ENCODE measurements around the gene MALT1. TPM values are rescaled to one million over a fixed set of nuclear protein-coding genes. Genes with fewer than 3 reads are reported as not detected.
"Not testable (repeated sequence)": the region's sequence is repeated elsewhere in the genome, so short reads cannot be mapped to it uniquely, and the experiment has no call there.

MALT1 gene
- polyA plus RNA-seq, 3 donors, result 18.3 to 24.9 (median 23.8) TPM

DNA sequence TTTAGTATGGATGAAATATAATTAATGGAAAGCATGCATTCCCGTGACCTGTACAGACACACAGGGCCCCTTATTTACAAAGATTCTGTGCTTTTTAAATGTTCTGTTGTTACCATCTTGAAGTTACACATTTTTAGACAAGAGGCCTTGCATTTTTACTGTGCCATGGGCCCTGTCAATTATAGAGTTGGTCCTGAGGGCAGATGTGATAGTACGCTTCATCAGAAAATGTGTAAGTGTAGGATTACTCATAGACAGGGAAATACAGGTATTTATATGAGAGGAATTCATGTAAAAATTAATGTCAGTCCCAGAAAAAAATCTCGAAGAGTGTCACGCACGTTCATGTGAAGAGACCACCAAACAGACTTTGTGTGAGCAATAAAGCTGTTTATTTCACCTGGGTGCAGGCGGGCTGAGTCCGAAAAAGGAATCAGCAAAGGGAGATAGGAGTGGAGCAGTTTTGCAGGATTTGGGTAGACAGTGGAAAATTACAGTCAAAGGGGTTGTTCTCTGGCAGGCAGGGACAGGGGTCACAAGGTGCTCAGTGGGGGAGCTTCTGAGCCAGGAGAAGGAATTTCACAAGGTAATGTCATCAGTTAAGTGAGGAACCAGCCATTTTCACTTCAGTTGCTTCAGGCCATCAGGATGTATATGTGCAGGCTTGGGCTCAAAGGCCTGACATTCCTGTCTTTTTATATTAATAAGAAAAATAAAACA lies 30.2 kb upstream of the MALT1 start:
- DNase-seq, result no peak
- no peaks in the 10 kb centered on the region for H3K79me2 ChIP-seq (ENCODE audit: insufficient read depth, low read length)
- no peaks in the 10 kb centered on the region for H4K20me1 ChIP-seq (ENCODE audit: insufficient read depth, low read length)
- H3K9me3 Mint-ChIP-seq, result peaks cover 0 to 6% (median 5%) of the 10 kb centered on the region in 7 donors
- no peaks in the 10 kb centered on the region for H3K36me3 ChIP-seq (replicated peaks in 1 of 2; ENCODE audit: control insufficient read depth in 1 of 2, insufficient read depth in 2 of 2, low read length in 2 of 2)
- TF ChIP-seq, protein P1, sequence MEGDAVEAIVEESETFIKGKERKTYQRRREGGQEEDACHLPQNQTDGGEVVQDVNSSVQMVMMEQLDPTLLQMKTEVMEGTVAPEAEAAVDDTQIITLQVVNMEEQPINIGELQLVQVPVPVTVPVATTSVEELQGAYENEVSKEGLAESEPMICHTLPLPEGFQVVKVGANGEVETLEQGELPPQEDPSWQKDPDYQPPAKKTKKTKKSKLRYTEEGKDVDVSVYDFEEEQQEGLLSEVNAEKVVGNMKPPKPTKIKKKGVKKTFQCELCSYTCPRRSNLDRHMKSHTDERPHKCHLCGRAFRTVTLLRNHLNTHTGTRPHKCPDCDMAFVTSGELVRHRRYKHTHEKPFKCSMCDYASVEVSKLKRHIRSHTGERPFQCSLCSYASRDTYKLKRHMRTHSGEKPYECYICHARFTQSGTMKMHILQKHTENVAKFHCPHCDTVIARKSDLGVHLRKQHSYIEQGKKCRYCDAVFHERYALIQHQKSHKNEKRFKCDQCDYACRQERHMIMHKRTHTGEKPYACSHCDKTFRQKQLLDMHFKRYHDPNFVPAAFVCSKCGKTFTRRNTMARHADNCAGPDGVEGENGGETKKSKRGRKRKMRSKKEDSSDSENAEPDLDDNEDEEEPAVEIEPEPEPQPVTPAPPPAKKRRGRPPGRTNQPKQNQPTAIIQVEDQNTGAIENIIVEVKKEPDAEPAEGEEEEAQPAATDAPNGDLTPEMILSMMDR (IDR thresholded peaks at IDR 0.05), result no peak
- no peaks in the 10 kb centered on the region for H3K27me3 ChIP-seq (ENCODE audit: control insufficient read depth in 2 of 2, insufficient read depth in 2 of 2, low read length in 2 of 2)
- H3K27ac ChIP-seq (ENCODE audit: low read depth in 1 of 2, low read length in 2 of 2), result no peak overlapping the region
- peaks cover 0 to under 1% of the 10 kb centered on the region in 2 donors for H3K36me3 Mint-ChIP-seq
- peaks cover 0 to 3% (median 0%) of the 10 kb centered on the region in 3 donors for H3K27me3 Mint-ChIP-seq (ENCODE audit: low read depth in 3 of 3)
- no peak overlapping the region for H3K27ac Mint-ChIP-seq
- WGBS (ENCODE audit: insufficient coverage), result 98% methylated on average over 6 of the region's 7 CpGs
- peaks cover 27% of the 10 kb centered on the region for H3K4me1 Mint-ChIP-seq
- peaks cover under 1 to 3% of the 10 kb centered on the region in 2 donors for H3K9me3 ChIP-seq (replicated peaks in 1 of 2; ENCODE audit: control insufficient read depth in 1 of 2, insufficient read depth in 1 of 2, low read length in 2 of 2)
- peaks cover 34 to 37% of the 10 kb centered on the region in 2 donors for H3K4me1 ChIP-seq (ENCODE audit: control insufficient read depth in 1 of 2, insufficient read depth in 2 of 2, low read length in 2 of 2)
- no peak overlapping the region for H3K4me2 ChIP-seq (replicated peaks; ENCODE audit: extremely low read depth, low read length, poor library complexity, severe bottlenecking)
- no peak overlapping the region for H2AFZ ChIP-seq (ENCODE audit: insufficient read depth, low read depth, low read length, poor library complexity, severe bottlenecking)
- H3K4me3 ChIP-seq (replicated peaks in 1 of 3; ENCODE audit: low read depth in 2 of 3, low read length in 3 of 3), result no peak overlapping the region
- no peak overlapping the region for H3K9ac ChIP-seq (ENCODE audit: insufficient read depth, low read length, poor library complexity, severe bottlenecking)
- intact Hi-C loops (cut with micrococcal nuclease), result no loop called here
- no peak overlapping the region for H3K4me3 Mint-ChIP-seq

DNA sequence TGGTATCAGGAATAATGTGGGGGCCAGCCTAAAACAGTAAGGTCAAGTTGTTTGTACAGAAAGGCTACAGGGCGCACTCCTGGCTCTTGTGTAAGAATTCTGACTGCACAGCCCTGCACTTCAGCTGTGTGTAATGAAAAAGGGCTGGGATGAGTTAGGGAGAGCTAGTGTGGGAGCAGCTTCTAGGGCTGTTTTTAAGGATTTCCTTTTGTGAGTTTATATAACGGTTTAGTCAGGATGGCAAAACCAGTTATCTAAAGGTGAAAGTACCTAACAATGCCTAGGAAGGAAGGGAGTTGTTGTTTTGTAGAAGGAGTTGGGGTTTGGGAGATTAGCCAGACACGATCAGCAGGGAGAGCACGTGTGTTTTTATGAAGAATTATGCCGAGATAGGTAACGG lies 27.7 kb upstream of the MALT1 start:
- 96% methylated on average over 4 of the region's 6 CpGs for WGBS (ENCODE audit: insufficient coverage)
- H3K36me3 Mint-ChIP-seq; H3K27ac ChIP-seq (ENCODE audit: low read depth in 1 of 2, low read length in 2 of 2); H3K27ac Mint-ChIP-seq; H3K79me2 ChIP-seq (ENCODE audit: insufficient read depth, low read length); H4K20me1 ChIP-seq (ENCODE audit: insufficient read depth, low read length); intact Hi-C loops (cut with micrococcal nuclease); H3K4me3 ChIP-seq (replicated peaks in 1 of 3; ENCODE audit: low read depth in 2 of 3, low read length in 3 of 3); H3K4me2 ChIP-seq (replicated peaks; ENCODE audit: extremely low read depth, low read length, poor library complexity, severe bottlenecking); H3K27me3 Mint-ChIP-seq (ENCODE audit: low read depth in 3 of 3); H3K9ac ChIP-seq (ENCODE audit: insufficient read depth, low read length, poor library complexity, severe bottlenecking); H3K4me3 Mint-ChIP-seq; H3K36me3 ChIP-seq (replicated peaks in 1 of 2; ENCODE audit: control insufficient read depth in 1 of 2, insufficient read depth in 2 of 2, low read length in 2 of 2); H3K27me3 ChIP-seq (ENCODE audit: control insufficient read depth in 2 of 2, insufficient read depth in 2 of 2, low read length in 2 of 2); DNase-seq; H2AFZ ChIP-seq (ENCODE audit: insufficient read depth, low read depth, low read length, poor library complexity, severe bottlenecking): not testable (repeated sequence)
- Histone ChIP-seq H3K9me3 (replicated peaks in 1 of 2; ENCODE audit: control insufficient read depth in 1 of 2, insufficient read depth in 1 of 2, low read length in 2 of 2) (peaks cover 12 to 16% of the 10 kb centered on the region in 2 donors), H3K4me1 (ENCODE audit: control insufficient read depth in 1 of 2, insufficient read depth in 2 of 2, low read length in 2 of 2) (peaks cover 20 to 22% of the 10 kb centered on the region in 2 donors)
- Mint-ChIP-seq H3K4me1 (peaks cover 18% of the 10 kb centered on the region), H3K9me3 (peaks cover 1 to 22% (median 14%) of the 10 kb centered on the region in 7 donors)

Measured in CD14-positive monocyte (primary cell).